OCI-M2 (cell line): ENCODE measurements around the gene SYNJ2.
A peak's percentile ranks its signal among the peaks of the same experiment; 100 is the strongest.

ENCODE experiments used
- DNase-seq: peaks from one replicate; lab custom pipeline; 2025; ENCODE audit not compliant: unreplicated experiment; lab: John Stamatoyannopoulos, UW

Gene SYNJ2

DNA sequence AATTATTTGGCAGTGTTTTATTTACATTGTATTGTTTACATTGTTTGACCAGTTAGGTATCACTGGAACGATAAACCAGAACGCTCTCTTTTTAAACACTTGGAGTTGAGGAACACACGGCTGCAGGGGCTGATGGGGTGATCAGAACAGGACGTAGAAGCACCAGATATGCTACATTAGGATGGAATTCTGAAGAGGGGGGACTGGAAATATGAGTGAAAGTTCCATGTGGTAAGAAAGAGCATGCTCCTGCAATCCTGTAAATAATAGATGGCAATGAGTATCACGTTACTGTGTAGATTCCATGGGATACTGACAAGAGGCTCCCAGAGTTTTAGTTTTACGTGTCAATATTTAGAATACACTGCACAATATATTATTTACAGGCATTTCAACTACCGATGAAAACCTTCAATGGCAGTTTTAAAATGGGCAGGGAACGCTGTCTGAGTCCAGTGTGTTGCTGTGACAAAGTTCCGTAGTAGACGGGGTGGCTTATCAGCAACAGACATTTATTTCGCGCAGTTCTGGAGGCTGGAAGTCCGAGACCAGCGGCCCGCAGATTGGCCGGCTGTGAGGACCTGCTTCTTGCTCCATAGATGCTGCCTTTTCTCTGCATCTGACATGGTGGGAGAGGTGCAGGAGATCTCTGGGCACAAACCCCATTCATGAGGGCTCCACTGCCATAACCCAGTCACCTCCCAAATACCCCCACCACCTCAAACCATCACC is 43.1 kb downstream of the SYNJ2 start:
- DNase-seq: no peak

DNA sequence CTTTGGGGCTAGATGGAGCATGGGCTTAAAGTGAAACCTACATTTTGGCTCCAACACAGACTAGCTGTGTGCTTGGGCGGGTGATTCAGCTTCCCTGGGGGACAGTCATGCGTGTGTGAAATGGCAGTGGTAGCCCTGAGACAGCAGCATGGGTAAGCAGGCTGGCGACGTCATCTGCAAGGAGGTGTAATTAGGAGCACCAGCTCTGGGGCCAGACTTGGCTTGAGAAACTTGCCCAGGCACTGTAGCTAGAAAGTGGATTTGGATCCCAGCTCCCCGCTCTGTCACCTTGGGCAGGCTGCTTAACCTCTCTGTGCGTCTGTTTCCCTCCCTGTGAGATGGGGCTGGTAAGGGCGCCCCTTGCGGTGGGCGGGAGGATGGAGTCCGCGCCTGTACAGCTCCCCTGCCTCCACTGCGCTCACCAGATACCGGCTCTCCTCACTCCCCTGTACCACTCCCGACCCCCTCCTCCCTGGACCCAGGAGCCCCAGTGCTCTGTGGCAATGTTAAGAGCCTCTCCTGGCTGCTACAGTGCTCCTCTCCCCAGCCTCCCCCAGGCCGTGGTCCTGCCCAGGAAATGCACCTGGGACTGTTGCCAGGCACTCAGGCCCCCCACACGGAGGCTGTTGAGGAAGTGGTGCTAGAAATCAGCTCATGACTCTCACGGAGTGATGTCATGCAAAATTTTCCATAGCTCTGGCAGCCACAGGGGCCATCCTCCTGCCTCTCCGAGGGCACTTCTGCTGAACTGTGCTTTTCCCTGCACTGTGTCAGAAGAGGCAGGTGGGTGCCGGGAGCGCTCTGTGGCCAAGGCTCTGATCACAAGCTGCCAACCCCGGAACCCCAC is 44.6 kb downstream of the SYNJ2 start:
- DNase-seq: no peak

DNA sequence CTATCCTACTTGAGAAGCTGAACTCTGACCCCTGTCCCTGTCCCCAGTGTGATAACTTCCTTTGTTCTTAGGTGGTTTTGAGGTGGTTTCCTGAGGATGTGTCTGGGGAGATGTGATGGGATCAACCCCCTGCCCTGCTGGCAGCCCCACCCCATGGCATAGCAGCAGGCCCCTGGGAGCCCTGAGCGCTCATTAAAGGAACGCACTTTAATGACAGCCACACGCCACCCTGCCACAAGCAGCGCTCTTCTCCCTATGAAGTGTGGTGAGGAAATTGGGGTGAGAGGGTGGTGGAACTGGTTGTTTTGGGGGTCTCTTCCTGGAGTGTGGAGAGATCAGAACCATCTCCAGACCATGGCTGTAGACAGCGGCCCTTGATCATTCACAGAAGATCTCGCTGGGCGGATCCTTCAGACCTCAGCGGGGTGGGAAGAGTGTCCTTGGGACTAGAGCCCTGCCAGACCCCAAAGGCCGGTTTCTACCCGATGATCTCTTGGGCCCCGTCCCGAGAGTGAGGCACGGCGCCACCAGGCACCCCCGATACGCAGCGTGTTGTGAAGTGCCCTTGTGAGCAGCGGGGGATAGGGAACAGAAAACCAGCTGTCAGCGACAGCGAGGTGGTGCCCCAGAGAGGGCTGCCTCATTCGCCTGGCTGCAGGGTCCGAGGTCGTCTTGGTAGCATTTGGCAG is 45.4 kb downstream of the SYNJ2 start:
- no peak for DNase-seq

- DNase-seq: no peak
These were observed 46.1 kb downstream of the SYNJ2 start for GRCh38 chr6:158027590-158028285.

GRCh38 chr6:158028421-158028820 is 46.8 kb downstream of the SYNJ2 start:
- no peak for DNase-seq

DNA sequence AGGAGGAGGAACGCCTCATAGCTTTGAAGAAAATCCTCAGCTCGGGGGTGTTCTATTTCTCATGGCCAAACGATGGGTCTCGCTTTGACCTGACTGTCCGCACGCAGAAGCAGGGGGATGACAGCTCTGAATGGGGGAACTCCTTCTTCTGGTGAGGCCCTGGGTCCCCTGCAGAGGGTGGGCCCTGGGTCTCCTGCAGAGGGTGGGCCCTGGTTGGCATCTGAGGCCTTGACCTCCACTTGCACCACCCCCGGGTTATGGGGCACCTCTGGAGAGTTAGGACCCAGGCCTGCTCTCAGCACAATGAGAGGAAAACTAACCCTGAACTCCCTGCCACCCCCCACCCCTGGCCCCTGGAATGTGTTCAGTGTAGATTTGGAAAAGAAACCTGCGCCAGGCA is 47.2 kb downstream of the SYNJ2 start:
- DNase-seq: no peak

GRCh38 chr6:158029668-158030230 is 48.1 kb downstream of the SYNJ2 start:
- DNase-seq: no peak

DNA sequence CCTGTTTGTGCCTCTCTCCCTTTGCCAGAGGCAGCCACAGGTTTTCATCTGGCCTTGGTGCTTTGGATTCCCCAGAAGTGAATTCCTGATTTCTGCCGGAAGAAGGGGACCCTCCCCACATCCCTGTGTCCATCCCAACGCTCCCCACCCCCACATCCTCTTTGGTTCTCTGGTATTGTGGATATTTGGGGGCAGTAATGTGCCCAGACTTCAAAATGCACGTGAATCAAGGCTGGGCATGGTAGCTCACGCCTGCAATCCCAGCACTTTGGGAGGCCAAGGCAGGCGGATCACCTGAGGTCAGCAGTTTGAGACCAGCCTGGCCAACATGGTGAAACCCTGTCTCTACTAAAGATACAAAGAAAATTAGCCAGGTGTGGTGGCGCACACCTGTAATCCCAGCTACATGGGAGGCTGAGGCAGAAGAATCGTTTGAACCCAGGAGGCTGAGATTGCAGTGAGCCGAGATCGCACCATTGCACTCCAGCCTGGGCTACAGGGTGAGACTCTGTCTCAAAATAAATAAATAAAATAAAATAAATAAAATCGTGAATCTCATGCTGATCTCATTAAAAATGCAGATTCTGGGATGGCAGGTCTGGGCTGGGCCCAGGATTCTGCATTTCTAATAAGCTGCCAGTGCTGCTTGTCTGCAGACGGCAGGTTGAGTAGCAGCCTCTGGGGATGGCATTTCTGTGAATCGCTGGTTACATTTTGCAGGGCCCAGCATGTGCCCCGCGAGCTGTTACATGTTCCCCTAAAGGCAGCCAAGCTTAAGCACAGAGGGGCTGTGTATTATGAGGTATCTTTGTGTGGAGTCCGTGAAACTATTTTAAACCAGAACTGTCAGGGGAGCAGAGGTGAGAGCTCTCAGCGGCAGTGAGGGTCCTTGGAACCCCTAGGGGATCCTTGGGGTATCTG is 49.0 kb downstream of the SYNJ2 start:
- no peak for DNase-seq

GRCh38 chr6:158031381-158032353 is 50.0 kb downstream of the SYNJ2 start:
- peak; percentile 31 for DNase-seq

GRCh38 chr6:158032354-158032733 is 50.7 kb downstream of the SYNJ2 start:
- no peak for DNase-seq

DNA sequence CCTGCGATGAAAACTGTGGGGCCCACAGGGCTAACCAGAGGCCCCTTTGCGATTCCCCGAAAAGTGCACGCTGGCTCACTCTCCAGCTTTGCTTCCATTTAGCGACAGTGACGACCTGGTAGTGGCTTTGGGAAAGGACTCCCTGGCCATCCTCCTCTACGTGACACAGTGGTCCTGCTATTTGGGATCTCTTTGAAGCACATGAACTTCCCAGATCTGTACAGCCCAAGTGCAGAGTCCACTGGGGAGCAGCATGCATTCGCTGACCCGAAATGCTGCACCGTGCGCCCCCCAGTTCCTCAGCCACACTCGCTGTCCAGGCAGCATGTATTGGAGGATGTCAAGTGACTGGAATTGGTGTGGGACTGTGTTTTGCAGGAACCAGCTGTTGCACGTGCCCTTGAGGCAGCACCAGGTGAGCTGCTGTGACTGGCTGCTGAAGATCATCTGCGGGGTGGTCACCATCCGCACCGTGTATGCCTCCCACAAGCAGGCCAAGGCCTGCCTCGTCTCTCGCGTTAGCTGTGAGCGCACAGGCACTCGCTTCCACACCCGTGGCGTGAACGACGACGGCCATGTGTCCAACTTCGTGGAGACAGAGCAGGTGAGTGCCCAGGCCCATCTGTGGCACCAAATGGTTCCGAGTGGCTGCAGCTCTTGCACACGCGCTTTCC is 51.6 kb downstream of the SYNJ2 start:
- no peak for DNase-seq

DNA sequence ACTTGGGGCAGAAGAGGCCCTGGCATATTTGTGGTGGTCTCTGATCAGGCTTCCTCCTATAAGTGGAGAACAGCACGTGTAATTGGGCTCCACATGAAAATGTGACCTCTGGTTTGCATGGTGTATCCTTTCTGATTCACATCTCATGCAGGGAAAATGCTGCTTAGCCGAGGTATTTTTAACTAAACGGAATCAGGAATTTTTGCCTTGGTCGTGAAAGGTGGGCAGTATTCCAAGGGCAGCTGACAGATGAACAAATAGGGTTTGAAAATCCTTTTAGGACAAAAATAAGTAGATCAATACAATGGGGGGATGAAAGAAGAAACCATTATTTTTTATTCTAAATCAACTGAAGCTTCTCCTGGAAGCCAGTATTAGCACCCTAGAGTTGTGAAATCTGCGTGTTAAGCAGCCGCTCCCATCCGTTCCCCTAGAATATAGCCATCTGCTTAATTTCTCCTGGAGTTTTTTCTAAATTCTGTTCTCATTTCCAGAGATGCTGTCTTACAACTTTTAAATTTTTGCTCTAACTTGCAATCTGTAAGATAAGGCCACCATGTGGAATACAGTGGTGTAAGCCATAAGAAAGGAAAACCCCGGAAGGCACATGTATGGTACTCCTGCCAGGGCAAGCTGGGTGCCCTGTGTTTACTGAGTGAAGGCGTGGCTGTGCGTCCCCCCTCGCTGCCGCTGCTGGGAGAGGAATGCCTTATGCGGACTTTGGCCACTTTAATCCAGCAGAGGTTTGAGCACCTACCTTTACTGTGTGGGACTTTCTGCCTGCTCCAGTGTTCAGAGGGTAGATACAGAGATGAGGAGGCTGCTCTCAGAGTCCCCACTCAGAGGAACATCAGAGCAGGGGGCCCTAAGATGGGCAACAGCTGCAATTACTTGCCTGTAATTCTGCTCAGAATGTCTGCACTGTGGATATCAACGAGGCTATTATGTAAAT is 52.4 kb downstream of the SYNJ2 start:
- no peak for DNase-seq

GRCh38 chr6:158036261-158036660 is 54.6 kb downstream of the SYNJ2 start:
- no peak for DNase-seq

- DNase-seq: no peak
These were observed 55.4 kb downstream of the SYNJ2 start for GRCh38 chr6:158037021-158037420.

- no peak for DNase-seq
These were observed 56.1 kb downstream of the SYNJ2 start for GRCh38 chr6:158037771-158038170.

GRCh38 chr6:158038291-158039177 is 56.9 kb downstream of the SYNJ2 start:
- DNase-seq: no peak
